Stimulated activated effector memory CD8-positive, alpha-beta T cell treated with anti-CD3 and anti-CD28 coated beads, Interleukin-12 subunit alpha, Interleukin-12 subunit beta, amount 100 ng/mL, for 72 hours (primary cell): ENCODE results near the gene FHOD3.

ENCODE experiments used
- ATAC-seq: fragments of 150-1000 bp; cut with Tn5 transposase; 2 replicates; pipeline ENCODE4 v1.10.0; 2021
- DNase-seq, 2 donors: peaks; one replicate each; pipeline ENCODE4 v3.0.0; 2021 to 2022; ENCODE audit warnings: low spot score in 2 of 2
- H3K27ac Mint-ChIP-seq: one replicate; pipeline ENCODE4 v1.8.0; 2022; ENCODE audit warnings: mild to moderate bottlenecking, mixed read lengths
- H3K36me3 Mint-ChIP-seq: one replicate; pipeline ENCODE4 v1.8.0; 2022; ENCODE audit warnings: mild to moderate bottlenecking, mixed read lengths
- H3K4me1 Mint-ChIP-seq: one replicate; pipeline ENCODE4 v1.8.0; 2022; ENCODE audit warnings: mixed read lengths
- H3K4me3 Mint-ChIP-seq: one replicate; pipeline ENCODE4 v1.8.0; 2022; ENCODE audit warnings: mild to moderate bottlenecking, mixed read lengths
- H3K9me3 Mint-ChIP-seq: one replicate; pipeline ENCODE4 v1.8.0; 2022; ENCODE audit warnings: mixed read lengths

FHOD3 gene

DNA sequence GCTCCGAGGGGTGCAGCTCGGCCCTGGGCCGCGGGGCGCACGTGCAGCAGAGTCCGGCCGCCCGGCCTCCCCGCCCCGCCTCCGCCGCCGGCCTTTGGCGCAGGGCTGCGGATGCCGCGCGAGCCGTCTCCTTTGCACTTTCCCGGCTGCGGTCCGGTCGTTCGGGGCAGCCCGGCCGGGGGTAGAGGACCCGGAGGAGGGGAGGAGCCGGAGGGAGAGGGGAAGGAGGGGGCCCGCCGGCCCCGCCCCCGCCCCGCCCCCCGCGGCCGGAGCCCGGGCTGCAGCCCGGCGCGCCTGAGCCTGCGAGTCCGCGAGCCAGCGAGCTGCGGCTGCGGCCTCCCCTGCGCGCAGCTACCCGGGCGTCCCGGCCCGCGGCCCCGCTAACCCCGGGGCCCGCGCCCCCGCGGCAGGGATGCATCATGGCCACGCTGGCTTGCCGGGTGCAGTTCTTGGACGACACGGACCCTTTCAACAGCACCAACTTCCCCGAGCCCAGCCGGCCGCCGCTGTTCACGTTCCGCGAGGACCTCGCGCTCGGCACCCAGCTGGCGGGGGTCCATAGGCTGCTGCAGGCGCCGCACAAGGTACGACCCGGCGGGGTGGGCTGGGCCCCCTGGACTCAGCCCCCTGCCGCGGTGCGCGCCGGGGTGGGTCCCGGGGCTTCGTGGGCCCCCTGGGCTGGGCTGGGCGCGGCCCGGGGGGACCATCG, at the start of gene FHOD3:
TSS of gene FHOD3 (plus strand) at position 297 of the 709 bp plus-strand sequence. CDS start at position 420, 123 bp downstream.
- Mint-ChIP-seq H3K36me3 (no peaks in the 10 kb centered on the region), H3K27ac (no peak within 1 kb of the TSS), H3K4me1 (no peaks in the 10 kb centered on the region), H3K9me3 (no peaks in the 10 kb centered on the region), H3K4me3 (no peak within 1 kb of the TSS)
- peak; percentile 50 for ATAC-seq
- DNase-seq = no peak

DNA sequence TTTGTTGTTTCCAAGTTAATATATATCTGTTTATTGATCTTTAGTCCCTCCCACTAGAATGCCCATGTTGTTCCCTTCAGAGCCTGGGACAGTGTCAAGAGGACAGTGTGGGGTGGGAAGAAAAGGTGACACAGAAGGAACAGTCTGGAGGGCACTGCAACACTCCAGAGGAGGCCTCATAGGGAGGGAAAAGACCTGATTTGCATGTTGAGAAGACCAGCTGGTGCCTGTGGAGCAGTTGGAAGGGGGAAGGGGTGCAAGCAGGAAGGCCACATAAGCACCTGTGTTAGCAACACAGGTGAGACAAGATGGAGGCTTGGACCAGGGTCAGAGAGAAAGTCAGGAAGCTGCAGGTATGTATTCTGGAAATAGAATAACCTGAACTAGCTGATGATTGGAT, 48.1 kb upstream of the FHOD3 start:
- ATAC-seq (no peak), DNase-seq (no peak)
- Mint-ChIP-seq H3K36me3 (no peaks in the 10 kb centered on the region), H3K4me3 (no peak overlapping the region), H3K27ac (no peak overlapping the region), H3K9me3 (peaks cover 6% of the 10 kb centered on the region), H3K4me1 (no peaks in the 10 kb centered on the region)

GRCh38 chr18:36250827-36251226, 46.7 kb upstream of the FHOD3 start:
- Mint-ChIP-seq H3K36me3 (no peaks in the 10 kb centered on the region), H3K9me3 (peaks cover 6% of the 10 kb centered on the region)

GRCh38 chr18:36255072-36255698, 42.3 kb upstream of the FHOD3 start:
- no peak overlapping the region for H3K27ac Mint-ChIP-seq
- H3K4me1 Mint-ChIP-seq = no peaks in the 10 kb centered on the region
- no peaks in the 10 kb centered on the region for H3K36me3 Mint-ChIP-seq
- H3K9me3 Mint-ChIP-seq = no peaks in the 10 kb centered on the region
- H3K4me3 Mint-ChIP-seq = no peak overlapping the region
- ATAC-seq (no peak), DNase-seq (no peak)

More at GRCh38 chr18:36250827-36251226, 46.7 kb upstream of the FHOD3 start:
- no peak for DNase-seq
- Mint-ChIP-seq H3K4me3 (no peak overlapping the region), H3K27ac (no peak overlapping the region), H3K4me1 (no peaks in the 10 kb centered on the region)
- no peak for ATAC-seq

DNA sequence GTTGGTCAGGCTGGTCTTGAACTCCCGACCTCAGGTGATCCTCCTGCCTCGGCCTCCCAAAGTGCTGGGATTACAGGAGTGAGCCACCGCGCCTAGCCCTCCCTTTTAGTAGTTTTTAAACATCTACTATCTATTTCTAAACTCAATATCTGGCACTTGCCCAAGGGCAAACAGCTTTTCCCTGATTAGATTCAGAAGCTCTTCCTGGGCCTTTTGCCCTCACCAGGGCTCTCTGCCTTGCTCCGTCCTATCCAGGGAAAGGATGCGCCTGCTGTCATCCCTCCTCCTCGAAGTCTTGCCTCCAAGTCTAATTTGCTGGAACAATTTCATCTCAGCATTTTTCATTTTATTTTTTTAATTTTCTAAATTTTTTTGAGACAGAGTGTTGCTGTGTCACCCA, 41.4 kb upstream of the FHOD3 start:
- H3K27ac Mint-ChIP-seq = no peak overlapping the region
- ATAC-seq (no peak), DNase-seq (no peak)
- H3K4me1 Mint-ChIP-seq = no peaks in the 10 kb centered on the region
- H3K36me3 Mint-ChIP-seq = no peaks in the 10 kb centered on the region
- no peaks in the 10 kb centered on the region for H3K9me3 Mint-ChIP-seq
- no peak overlapping the region for H3K4me3 Mint-ChIP-seq

DNA sequence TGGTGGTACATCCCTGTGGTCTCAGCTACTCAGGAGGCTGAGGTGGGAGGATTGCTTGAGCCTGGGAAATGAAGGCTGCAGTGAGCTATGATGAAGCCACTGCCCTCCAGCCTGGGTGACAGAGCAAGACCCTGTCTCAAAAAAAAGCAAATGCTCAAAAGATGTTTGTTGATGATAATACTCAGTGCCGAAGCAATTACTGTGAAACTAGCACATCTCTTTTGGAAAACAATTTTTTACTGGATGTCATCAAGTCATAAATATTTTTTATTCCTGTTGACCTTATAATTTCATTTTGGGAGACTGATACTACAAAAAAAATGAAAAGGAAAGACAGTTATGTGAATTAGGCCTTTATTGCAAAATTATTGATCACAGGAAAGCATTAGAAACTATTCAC, 34.5 kb upstream of the FHOD3 start:
- Mint-ChIP-seq H3K4me3 (no peak overlapping the region), H3K4me1 (no peaks in the 10 kb centered on the region), H3K27ac (no peak overlapping the region), H3K9me3 (no peaks in the 10 kb centered on the region), H3K36me3 (no peaks in the 10 kb centered on the region)
- DNase-seq (no peak), ATAC-seq (no peak)

DNA sequence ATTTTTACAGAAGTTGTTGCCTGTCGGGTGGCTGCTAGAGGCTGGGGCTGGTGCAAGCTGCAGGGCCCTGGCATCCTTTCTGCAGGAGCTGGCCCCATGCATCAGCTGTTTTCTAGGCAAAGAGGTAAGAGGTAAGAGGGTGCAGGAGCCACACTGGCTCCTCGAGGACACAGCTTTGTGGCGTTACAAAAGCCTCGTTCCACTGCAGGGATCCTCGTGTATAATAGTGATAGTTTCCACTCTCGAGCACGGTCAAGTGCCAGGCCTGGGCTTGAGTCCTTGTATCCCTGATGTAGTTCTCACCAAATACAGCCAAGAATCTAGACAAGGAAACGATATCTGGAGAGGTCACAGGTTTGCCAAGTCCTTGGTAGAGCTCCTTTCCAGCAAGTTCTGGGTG, 33.2 kb upstream of the FHOD3 start:
- H3K9me3 Mint-ChIP-seq = no peaks in the 10 kb centered on the region
- no peaks in the 10 kb centered on the region for H3K4me1 Mint-ChIP-seq
- no peak overlapping the region for H3K4me3 Mint-ChIP-seq
- no peaks in the 10 kb centered on the region for H3K36me3 Mint-ChIP-seq
- DNase-seq (no peak), ATAC-seq (no peak)
- no peak overlapping the region for H3K27ac Mint-ChIP-seq

GRCh38 chr18:36265015-36265414, 32.5 kb upstream of the FHOD3 start:
- no peak for DNase-seq
- no peak for ATAC-seq
- H3K4me3 Mint-ChIP-seq = no peak overlapping the region
- H3K27ac Mint-ChIP-seq = no peak overlapping the region
- no peaks in the 10 kb centered on the region for H3K4me1 Mint-ChIP-seq
- no peaks in the 10 kb centered on the region for H3K36me3 Mint-ChIP-seq
- no peaks in the 10 kb centered on the region for H3K9me3 Mint-ChIP-seq

GRCh38 chr18:36269157-36269556, 28.4 kb upstream of the FHOD3 start:
- Mint-ChIP-seq H3K36me3 (no peaks in the 10 kb centered on the region), H3K4me3 (no peak overlapping the region), H3K9me3 (no peaks in the 10 kb centered on the region), H3K27ac (no peak overlapping the region), H3K4me1 (no peaks in the 10 kb centered on the region)
- DNase-seq (no peak), ATAC-seq (no peak)

GRCh38 chr18:36271153-36271552, 26.4 kb upstream of the FHOD3 start:
- Mint-ChIP-seq H3K27ac (no peak overlapping the region), H3K36me3 (no peaks in the 10 kb centered on the region), H3K4me1 (no peaks in the 10 kb centered on the region), H3K4me3 (no peak overlapping the region), H3K9me3 (no peaks in the 10 kb centered on the region)
- DNase-seq = no peak
- ATAC-seq = no peak

DNA sequence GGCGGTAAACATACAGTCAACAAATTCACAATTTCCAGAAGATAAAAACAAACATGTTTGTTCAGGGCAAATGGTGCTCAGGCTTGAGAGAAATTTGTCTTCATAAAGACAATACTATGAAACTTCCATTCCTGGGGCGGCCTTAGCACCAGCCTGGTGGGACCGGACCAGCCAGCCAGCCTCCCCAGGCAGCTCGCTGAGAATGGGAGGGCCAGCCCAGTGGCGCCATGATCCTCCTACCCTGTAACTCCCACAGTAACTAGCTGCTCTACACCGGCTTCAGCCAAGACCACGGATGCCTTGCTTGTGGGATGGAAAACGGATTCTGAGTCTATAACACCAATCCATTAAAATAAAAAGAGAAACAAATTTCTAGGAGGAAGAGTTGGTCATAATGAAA, 24.2 kb upstream of the FHOD3 start:
- Mint-ChIP-seq H3K27ac (no peak overlapping the region), H3K36me3 (no peaks in the 10 kb centered on the region), H3K4me3 (no peak overlapping the region), H3K4me1 (no peaks in the 10 kb centered on the region), H3K9me3 (no peaks in the 10 kb centered on the region)
- DNase-seq = no peak
- ATAC-seq = no peak

DNA sequence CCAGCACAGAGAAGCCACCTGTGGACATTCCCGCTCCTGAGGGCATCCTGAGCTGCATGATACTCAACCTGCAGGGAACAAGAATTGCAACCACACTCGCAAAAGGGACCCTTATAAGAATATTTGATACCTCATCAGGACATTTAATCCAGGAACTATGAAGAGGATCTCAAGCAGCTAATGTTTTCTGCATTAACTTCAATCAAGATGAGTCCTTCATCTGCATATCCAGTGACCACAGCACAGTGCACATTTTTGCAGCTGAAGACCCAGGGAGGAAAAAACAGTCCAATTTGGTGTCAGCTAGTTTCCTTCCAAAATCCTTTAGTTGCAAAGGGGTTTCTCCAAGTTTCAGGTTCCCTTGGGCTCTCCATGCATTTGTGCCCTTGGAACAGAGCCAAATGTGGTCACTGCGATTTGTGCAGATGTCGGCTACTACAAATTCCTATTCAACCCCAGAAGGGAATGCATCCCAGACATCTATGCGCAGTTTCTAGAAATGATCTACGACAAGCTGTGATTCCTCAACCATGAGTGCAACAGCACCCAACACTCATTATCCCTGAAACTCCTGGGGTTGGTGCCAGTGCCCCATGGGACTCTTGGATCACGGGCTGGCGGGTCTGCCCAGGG, 23.3 kb upstream of the FHOD3 start:
- Mint-ChIP-seq H3K4me3 (no peak overlapping the region), H3K4me1 (no peaks in the 10 kb centered on the region), H3K27ac (no peak overlapping the region), H3K36me3 (no peaks in the 10 kb centered on the region), H3K9me3 (no peaks in the 10 kb centered on the region)
- ATAC-seq (no peak), DNase-seq (no peak)

GRCh38 chr18:36275561-36275960, 22.0 kb upstream of the FHOD3 start:
- ATAC-seq = no peak
- H3K27ac Mint-ChIP-seq = no peak overlapping the region
- H3K9me3 Mint-ChIP-seq = no peaks in the 10 kb centered on the region
- DNase-seq = no peak
- H3K36me3 Mint-ChIP-seq = no peaks in the 10 kb centered on the region
- no peaks in the 10 kb centered on the region for H3K4me1 Mint-ChIP-seq
- no peak overlapping the region for H3K4me3 Mint-ChIP-seq

DNA sequence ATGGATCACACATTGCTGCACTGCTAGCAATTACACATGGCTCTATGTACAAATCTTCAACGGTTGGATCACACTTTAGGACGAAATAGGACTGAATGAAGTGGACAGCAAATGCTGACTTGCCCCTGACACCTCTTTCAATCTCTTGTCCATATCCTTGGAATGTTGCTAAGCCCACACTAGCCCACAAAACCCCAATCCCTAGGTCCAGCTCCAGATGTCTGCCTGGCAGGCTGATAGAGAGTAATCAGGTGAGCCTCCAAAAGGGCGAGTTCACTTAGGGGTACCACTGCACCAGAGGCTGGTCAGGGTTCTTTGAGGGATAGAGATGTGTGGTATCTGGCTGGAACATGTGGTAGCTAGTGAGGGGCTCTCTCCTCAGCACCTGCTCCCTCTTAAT, 18.5 kb upstream of the FHOD3 start:
- Mint-ChIP-seq H3K9me3 (no peaks in the 10 kb centered on the region), H3K36me3 (no peaks in the 10 kb centered on the region), H3K4me3 (no peak overlapping the region), H3K27ac (no peak overlapping the region), H3K4me1 (no peaks in the 10 kb centered on the region)
- ATAC-seq = no peak
- no peak for DNase-seq

DNA sequence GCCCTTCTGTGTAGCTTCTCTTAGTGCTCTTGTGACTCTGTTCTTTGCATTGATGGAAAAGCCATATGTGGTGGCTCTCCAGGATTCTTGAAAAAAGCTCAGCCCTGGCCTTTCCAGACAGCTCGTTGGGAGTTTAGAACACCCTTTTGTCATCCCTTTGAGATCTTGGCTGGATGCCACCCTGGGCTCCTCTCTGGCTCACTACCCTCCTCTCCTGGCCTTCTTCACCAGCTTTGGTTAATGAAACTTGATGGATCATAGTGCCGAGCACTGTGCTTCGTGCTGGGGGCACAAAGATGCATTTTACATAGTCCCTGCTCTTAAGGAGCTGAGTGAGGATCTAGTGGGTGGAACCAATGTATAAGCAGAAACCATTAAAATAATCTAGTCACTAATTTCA, 15.6 kb upstream of the FHOD3 start:
- no peak overlapping the region for H3K4me3 Mint-ChIP-seq
- no peaks in the 10 kb centered on the region for H3K36me3 Mint-ChIP-seq
- H3K27ac Mint-ChIP-seq = no peak overlapping the region
- ATAC-seq (no peak), DNase-seq (no peak)
- no peaks in the 10 kb centered on the region for H3K9me3 Mint-ChIP-seq
- H3K4me1 Mint-ChIP-seq = no peaks in the 10 kb centered on the region

DNA sequence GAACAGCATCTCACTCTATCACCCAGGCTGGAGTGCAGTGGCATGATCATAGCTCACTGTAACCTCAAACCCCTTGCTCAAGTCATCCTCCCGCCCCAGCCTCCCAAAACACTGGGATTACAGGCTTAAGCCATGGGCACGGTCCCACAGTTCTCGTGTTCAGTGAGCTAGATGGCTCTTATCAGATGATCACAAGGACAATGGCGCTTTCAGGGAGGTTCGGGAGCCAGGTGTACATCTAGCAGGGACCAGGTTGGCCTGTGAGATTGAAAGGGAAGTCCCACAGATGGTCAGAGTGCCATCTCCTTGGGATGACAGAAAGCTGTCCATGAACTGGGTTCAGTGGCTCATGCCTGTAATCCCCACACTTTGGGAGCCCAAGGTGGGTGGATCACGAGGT, 14.1 kb upstream of the FHOD3 start:
- no peak overlapping the region for H3K27ac Mint-ChIP-seq
- H3K36me3 Mint-ChIP-seq = no peaks in the 10 kb centered on the region
- H3K4me3 Mint-ChIP-seq = no peak overlapping the region
- H3K4me1 Mint-ChIP-seq = no peaks in the 10 kb centered on the region
- DNase-seq = no peak
- no peaks in the 10 kb centered on the region for H3K9me3 Mint-ChIP-seq
- ATAC-seq = no peak
